A172 (cell line): ENCODE data around the gene ARHGEF16. TPM values are rescaled to one million over a fixed set of nuclear protein-coding genes. Genes with fewer than 3 reads are reported as not detected.

Experiments used
- total RNA-seq: library from RNA; depleted of rRNA; stranded (reverse); fragments of >200 nt; shearing (Covaris generic); gene quantifications from 2 replicates; pipeline ENCODE4 v1.2.3, GENCODE V29; 2014; rRNA removed

The ARHGEF16 gene
- total RNA-seq, 1 experiment from 2014 or later, result 3.6 TPM

Other genes starting within 250 kb of the ARHGEF16 start
- gene MEGF6, start 156.8 kb downstream of the ARHGEF16 start, total RNA-seq, result 21.7 and 22.4 TPM in 2 replicates
- 6.7 and 9.4 TPM in 2 replicates for gene TPRG1L, start 170.3 kb downstream of the ARHGEF16 start, total RNA-seq
- gene WRAP73, start 195.4 kb downstream of the ARHGEF16 start, total RNA-seq, result 13.5 and 22.2 TPM in 2 replicates
- gene TP73, start 197.9 kb downstream of the ARHGEF16 start, total RNA-seq, result 1.7 and 4.7 TPM in 2 replicates